Measurements from ENCODE around the gene RIN1.
A peak's percentile ranks its signal among the peaks of the same experiment; 100 is the strongest.

The RIN1 gene

GRCh38 chr11:66288671-66289547, 47.3 kb downstream of the RIN1 start, which contains the start of gene YIF1A:
Gene YIF1A, minus strand, starts transcription at chr11:66289143. Its CDS starts 158 bp downstream, at chr11:66288985.
- Histone ChIP-seq H3K9me3 (ENCODE audit: control insufficient read depth, low read length) (no peaks in the 10 kb centered on the region), H3K27me3 (replicated peaks; ENCODE audit: control insufficient read depth, insufficient read depth, low read length, poor library complexity, severe bottlenecking) (peaks cover 10% of the 10 kb centered on the region), H3K27ac (ENCODE audit: insufficient read depth, low read length, poor library complexity, severe bottlenecking) (peak within 1 kb of the TSS; percentile 81), H3K4me1 (ENCODE audit: control insufficient read depth, insufficient read depth, low read length, poor library complexity, severe bottlenecking) (peaks cover 25% of the 10 kb centered on the region), H3K36me3 (ENCODE audit: control insufficient read depth, insufficient read depth, low read length) (no peaks in the 10 kb centered on the region), H3K4me3 (ENCODE audit: insufficient read depth, low read depth, low read length, poor library complexity, severe bottlenecking) (peak within 1 kb of the TSS; percentile 72)
- DNase-seq, result peak; percentile 97 to 99 (median 99)

GRCh38 chr11:66287889-66288670, 48.2 kb downstream of the RIN1 start:
- no peak for DNase-seq
- Histone ChIP-seq H3K36me3 (ENCODE audit: control insufficient read depth, insufficient read depth, low read length) (no peaks in the 10 kb centered on the region), H3K27ac (ENCODE audit: insufficient read depth, low read length, poor library complexity, severe bottlenecking) (peak overlapping the region; percentile 81)

GRCh38 chr11:66287211-66287888, 48.9 kb downstream of the RIN1 start:
- H3K27ac ChIP-seq (ENCODE audit: insufficient read depth, low read length, poor library complexity, severe bottlenecking), result no peak overlapping the region
- no peak overlapping the region for H3K4me3 ChIP-seq (ENCODE audit: insufficient read depth, low read depth, low read length, poor library complexity, severe bottlenecking)
- no peaks in the 10 kb centered on the region for H3K36me3 ChIP-seq (ENCODE audit: control insufficient read depth, insufficient read depth, low read length)
- peaks cover 29% of the 10 kb centered on the region for H3K4me1 ChIP-seq (ENCODE audit: control insufficient read depth, insufficient read depth, low read length, poor library complexity, severe bottlenecking)
- H3K9me3 ChIP-seq (ENCODE audit: control insufficient read depth, low read length), result no peaks in the 10 kb centered on the region
- no peak for DNase-seq
- H3K27me3 ChIP-seq (replicated peaks; ENCODE audit: control insufficient read depth, insufficient read depth, low read length, poor library complexity, severe bottlenecking), result peaks cover 7% of the 10 kb centered on the region

More at GRCh38 chr11:66287889-66288670, 48.2 kb downstream of the RIN1 start:
- H3K9me3 ChIP-seq (ENCODE audit: control insufficient read depth, low read length), result no peaks in the 10 kb centered on the region
- peaks cover 10% of the 10 kb centered on the region for H3K27me3 ChIP-seq (replicated peaks; ENCODE audit: control insufficient read depth, insufficient read depth, low read length, poor library complexity, severe bottlenecking)
- H3K4me3 ChIP-seq (ENCODE audit: insufficient read depth, low read depth, low read length, poor library complexity, severe bottlenecking), result peak overlapping the region; percentile 72
- peaks cover 25% of the 10 kb centered on the region for H3K4me1 ChIP-seq (ENCODE audit: control insufficient read depth, insufficient read depth, low read length, poor library complexity, severe bottlenecking)

GRCh38 chr11:66286699-66287098, 49.5 kb downstream of the RIN1 start:
- DNase-seq, result no peak
- H3K36me3 ChIP-seq (ENCODE audit: control insufficient read depth, insufficient read depth, low read length), result no peaks in the 10 kb centered on the region
- no peak overlapping the region for H3K4me3 ChIP-seq (ENCODE audit: insufficient read depth, low read depth, low read length, poor library complexity, severe bottlenecking)
- no peak overlapping the region for H3K27ac ChIP-seq (ENCODE audit: insufficient read depth, low read length, poor library complexity, severe bottlenecking)
- peaks cover 29% of the 10 kb centered on the region for H3K4me1 ChIP-seq (ENCODE audit: control insufficient read depth, insufficient read depth, low read length, poor library complexity, severe bottlenecking)
- H3K27me3 ChIP-seq (replicated peaks; ENCODE audit: control insufficient read depth, insufficient read depth, low read length, poor library complexity, severe bottlenecking), result peaks cover 3% of the 10 kb centered on the region
- no peaks in the 10 kb centered on the region for H3K9me3 ChIP-seq (ENCODE audit: control insufficient read depth, low read length)

GRCh38 chr11:66285250-66285947, 50.8 kb downstream of the RIN1 start:
- no peaks in the 10 kb centered on the region for H3K36me3 ChIP-seq (ENCODE audit: control insufficient read depth, insufficient read depth, low read length)
- no peak for DNase-seq
- peaks cover 29% of the 10 kb centered on the region for H3K4me1 ChIP-seq (ENCODE audit: control insufficient read depth, insufficient read depth, low read length, poor library complexity, severe bottlenecking)
- H3K27me3 ChIP-seq (replicated peaks; ENCODE audit: control insufficient read depth, insufficient read depth, low read length, poor library complexity, severe bottlenecking), result no peaks in the 10 kb centered on the region
- no peak overlapping the region for H3K27ac ChIP-seq (ENCODE audit: insufficient read depth, low read length, poor library complexity, severe bottlenecking)
- H3K4me3 ChIP-seq (ENCODE audit: insufficient read depth, low read depth, low read length, poor library complexity, severe bottlenecking), result no peak overlapping the region
- no peaks in the 10 kb centered on the region for H3K9me3 ChIP-seq (ENCODE audit: control insufficient read depth, low read length)

- Histone ChIP-seq H3K27ac (ENCODE audit: insufficient read depth, low read length, poor library complexity, severe bottlenecking) (no peak overlapping the region), H3K36me3 (ENCODE audit: control insufficient read depth, insufficient read depth, low read length) (no peaks in the 10 kb centered on the region), H3K4me3 (ENCODE audit: insufficient read depth, low read depth, low read length, poor library complexity, severe bottlenecking) (no peak overlapping the region), H3K9me3 (ENCODE audit: control insufficient read depth, low read length) (no peaks in the 10 kb centered on the region), H3K4me1 (ENCODE audit: control insufficient read depth, insufficient read depth, low read length, poor library complexity, severe bottlenecking) (peaks cover 24% of the 10 kb centered on the region), H3K27me3 (replicated peaks; ENCODE audit: control insufficient read depth, insufficient read depth, low read length, poor library complexity, severe bottlenecking) (no peaks in the 10 kb centered on the region)
- DNase-seq, result no peak
These were observed 51.6 kb downstream of the RIN1 start for GRCh38 chr11:66284526-66285078.

- Histone ChIP-seq H3K4me3 (ENCODE audit: insufficient read depth, low read depth, low read length, poor library complexity, severe bottlenecking) (no peak overlapping the region), H3K9me3 (ENCODE audit: control insufficient read depth, low read length) (no peaks in the 10 kb centered on the region), H3K4me1 (ENCODE audit: control insufficient read depth, insufficient read depth, low read length, poor library complexity, severe bottlenecking) (peaks cover 26% of the 10 kb centered on the region), H3K27ac (ENCODE audit: insufficient read depth, low read length, poor library complexity, severe bottlenecking) (no peak overlapping the region), H3K36me3 (ENCODE audit: control insufficient read depth, insufficient read depth, low read length) (no peaks in the 10 kb centered on the region), H3K27me3 (replicated peaks; ENCODE audit: control insufficient read depth, insufficient read depth, low read length, poor library complexity, severe bottlenecking) (no peaks in the 10 kb centered on the region)
- DNase-seq, result no peak
These were observed 52.7 kb downstream of the RIN1 start for GRCh38 chr11:66283461-66284105.

GRCh38 chr11:66282468-66283455, 53.5 kb downstream of the RIN1 start:
- peak overlapping the region; percentile 50 for H3K27ac ChIP-seq (ENCODE audit: insufficient read depth, low read length, poor library complexity, severe bottlenecking)
- H3K4me1 ChIP-seq (ENCODE audit: control insufficient read depth, insufficient read depth, low read length, poor library complexity, severe bottlenecking), result peaks cover 22% of the 10 kb centered on the region
- H3K4me3 ChIP-seq (ENCODE audit: insufficient read depth, low read depth, low read length, poor library complexity, severe bottlenecking), result no peak overlapping the region
- no peaks in the 10 kb centered on the region for H3K27me3 ChIP-seq (replicated peaks; ENCODE audit: control insufficient read depth, insufficient read depth, low read length, poor library complexity, severe bottlenecking)
- H3K36me3 ChIP-seq (ENCODE audit: control insufficient read depth, insufficient read depth, low read length), result no peaks in the 10 kb centered on the region
- H3K9me3 ChIP-seq (ENCODE audit: control insufficient read depth, low read length), result no peaks in the 10 kb centered on the region
- peak; percentile 98 to 100 (median 100) for DNase-seq

Data from effector memory CD4-positive, alpha-beta T cell (primary cell).